Esophagus muscularis mucosa (tissue), 4 donors: ENCODE data around the gene CDKN2C. TPM values are rescaled to one million over a fixed set of nuclear protein-coding genes. Genes with fewer than 3 reads are reported as not detected.
"Not testable (repeated sequence)": the region's sequence is repeated elsewhere in the genome, so short reads cannot be mapped to it uniquely, and the experiment has no call there.

Source experiments
- DNase-seq: peaks from one replicate; pipeline ENCODE4 v3.0.0-alpha.2; 2017; ENCODE audit errors: extremely low spot score
- H3K27ac ChIP-seq, 4 donors: fragments of 200-600 bp; sonication (generic); replicated peaks in 1 of 4; 1 replicate in 3 of 4; 2 replicates in 1 of 4; pipeline ENCODE4 v1.5.1; 2016 to 2019; ENCODE audit warnings: mild to moderate bottlenecking in 1 of 4
- H3K27me3 ChIP-seq, 4 donors: fragments of 200-600 bp; sonication (generic); one replicate each; pipeline versions ENCODE4 v1.5.1 to v1.6.0; 2016 to 2019
- H3K36me3 ChIP-seq, 4 donors: fragments of 200-600 bp; sonication (generic); one replicate each; pipeline ENCODE4 v1.5.1; 2016 to 2019
- H3K4me1 ChIP-seq, 4 donors: fragments of 200-600 bp; sonication (generic); one replicate each; pipeline ENCODE4 v1.5.1; 2016 to 2019
- H3K4me3 ChIP-seq, 4 donors: fragments of 200-600 bp; sonication (generic); 1 replicate in 2 of 4; 2 replicates in 2 of 4; pipeline ENCODE4 v1.5.1; 2016 to 2019; ENCODE audit warnings: mild to moderate bottlenecking in 4 of 4, moderate library complexity in 1 of 4
- H3K9me3 ChIP-seq, 4 donors: fragments of 200-600 bp; sonication (generic); 1 replicate in 3 of 4; 2 replicates in 1 of 4; pipeline ENCODE4 v1.5.1; 2016 to 2019
- EP300 ChIP-seq: sonication (generic); formaldehyde crosslinking; IDR thresholded peaks from one replicate; pipeline ENCODE4 v1.6.1; 2017; ENCODE audit warnings: antibody characterized with exemption
- POLR2A ChIP-seq: fragments of 450-650 bp; IDR thresholded peaks from one replicate; pipeline ENCODE4 v1.6.1; 2017; ENCODE audit warnings: antibody characterized with exemption, moderate library complexity, mild to moderate bottlenecking, low read depth
- POLR2AphosphoS5 ChIP-seq, 2 donors: sonication (generic); formaldehyde crosslinking; IDR thresholded peaks; one replicate each; pipeline ENCODE4 v1.6.1; 2017; ENCODE audit warnings: antibody characterized with exemption in 2 of 2
- WGBS: methylation state at CpG from one replicate; pipeline ENCODE4 v1.1.5; 2018; 5-methylcytosine and 5-hydroxymethylcytosine counted together
- intact Hi-C: fragments of 100-400 bp; cut with DNase I; formaldehyde crosslinking; loops from one replicate; pipeline ENCODE4 v1.15.1; 2023
- total RNA-seq, 4 donors: library from RNA; depleted of rRNA; stranded (reverse); fragments of >200 nt; gene quantifications; one replicate each; pipeline versions ENCODE4 v1.1.0 to v1.2.1, GENCODE V29; 2016
- TF ChIP-seq, protein P1 (sequence below), 3 experiments: fragments of 200-600 bp in 2 of 3; fragments of 450-650 bp in 1 of 3; sonication (generic) in 2 of 3; IDR thresholded peaks; one replicate each; pipeline ENCODE4 v1.5.1; 2017 to 2019; ENCODE audit warnings: antibody characterized with exemption in 3 of 3, mild to moderate bottlenecking in 2 of 3, moderate library complexity in 1 of 3

The CDKN2C gene
- total RNA-seq, 4 donors from 2014 or later: 20.4 to 37.4 (median 27.0) TPM

DNA sequence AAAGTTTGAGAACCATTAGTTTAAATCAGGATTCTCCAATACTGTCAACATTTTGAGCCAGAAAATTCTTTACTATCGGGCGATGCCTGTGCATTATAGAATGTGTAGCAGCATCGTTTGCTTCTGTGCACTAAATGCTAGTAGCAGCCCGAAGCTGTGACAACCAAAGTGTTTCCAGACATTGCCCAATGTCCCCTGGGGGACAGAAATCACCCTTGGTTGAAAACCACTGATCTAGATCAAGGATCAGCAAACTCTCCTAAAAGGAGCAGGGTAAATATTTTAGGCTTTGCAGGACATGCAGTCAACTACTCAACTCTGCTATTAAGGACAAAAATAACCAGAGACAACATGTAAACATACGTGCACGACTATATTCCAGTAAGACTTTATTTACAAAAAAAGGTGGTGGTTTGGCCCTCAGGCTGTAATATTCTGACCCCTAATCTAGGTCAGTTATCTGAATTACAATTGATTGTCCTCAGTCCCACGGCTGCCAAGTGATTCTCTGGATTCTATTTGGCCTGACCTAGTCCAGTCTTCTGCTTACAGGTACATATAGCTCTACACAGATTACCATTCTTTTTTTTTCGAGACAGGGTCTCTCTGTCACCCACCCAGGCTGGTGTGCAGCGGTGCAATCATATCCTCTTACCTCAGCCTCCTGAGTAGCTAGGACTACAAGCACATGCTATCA lies 20.6 kb upstream of the CDKN2C start:
- Histone ChIP-seq H3K27ac (no peak overlapping the region), H3K4me1 (peaks cover 4 to 12% (median 10%) of the 10 kb centered on the region in 4 donors), H3K9me3 (no peaks in the 10 kb centered on the region), H3K27me3 (no peaks in the 10 kb centered on the region), H3K36me3 (no peaks in the 10 kb centered on the region), H3K4me3 (no peak overlapping the region)
- DNase-seq: no peak
- intact Hi-C loops: no loop called here
- 89% methylated on average over 8 of the region's 9 CpGs for WGBS
- TF ChIP-seq POLR2A: no peak
- TF ChIP-seq EP300: no peak
- TF ChIP-seq POLR2AphosphoS5 (IDR thresholded peaks at IDR 0.05): no peak
- TF ChIP-seq, protein P1, sequence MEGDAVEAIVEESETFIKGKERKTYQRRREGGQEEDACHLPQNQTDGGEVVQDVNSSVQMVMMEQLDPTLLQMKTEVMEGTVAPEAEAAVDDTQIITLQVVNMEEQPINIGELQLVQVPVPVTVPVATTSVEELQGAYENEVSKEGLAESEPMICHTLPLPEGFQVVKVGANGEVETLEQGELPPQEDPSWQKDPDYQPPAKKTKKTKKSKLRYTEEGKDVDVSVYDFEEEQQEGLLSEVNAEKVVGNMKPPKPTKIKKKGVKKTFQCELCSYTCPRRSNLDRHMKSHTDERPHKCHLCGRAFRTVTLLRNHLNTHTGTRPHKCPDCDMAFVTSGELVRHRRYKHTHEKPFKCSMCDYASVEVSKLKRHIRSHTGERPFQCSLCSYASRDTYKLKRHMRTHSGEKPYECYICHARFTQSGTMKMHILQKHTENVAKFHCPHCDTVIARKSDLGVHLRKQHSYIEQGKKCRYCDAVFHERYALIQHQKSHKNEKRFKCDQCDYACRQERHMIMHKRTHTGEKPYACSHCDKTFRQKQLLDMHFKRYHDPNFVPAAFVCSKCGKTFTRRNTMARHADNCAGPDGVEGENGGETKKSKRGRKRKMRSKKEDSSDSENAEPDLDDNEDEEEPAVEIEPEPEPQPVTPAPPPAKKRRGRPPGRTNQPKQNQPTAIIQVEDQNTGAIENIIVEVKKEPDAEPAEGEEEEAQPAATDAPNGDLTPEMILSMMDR (IDR thresholded peaks at IDR 0.05): no peak

DNA sequence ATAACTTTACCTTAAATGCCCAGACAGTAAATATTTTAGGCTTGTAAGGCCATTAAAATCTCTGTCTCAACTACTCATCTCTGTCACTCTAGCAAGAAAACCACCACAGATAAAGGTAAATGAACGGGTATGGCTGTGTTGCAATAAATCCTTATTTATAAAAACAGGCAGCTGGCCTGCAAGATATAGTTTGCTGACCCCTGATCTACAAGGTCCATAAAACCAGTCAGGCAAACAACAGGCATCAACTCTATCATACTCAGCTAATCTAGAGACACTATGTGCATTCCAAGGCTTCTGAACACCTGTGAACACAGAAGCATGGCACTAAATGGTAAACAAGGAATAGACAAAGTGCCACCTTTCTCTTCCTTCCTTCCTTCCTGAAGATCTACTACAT lies 19.6 kb upstream of the CDKN2C start:
- intact Hi-C loops: no loop called here
- no peak for TF ChIP-seq POLR2A
- TF ChIP-seq, protein P1 (IDR thresholded peaks at IDR 0.05): no peak
- Histone ChIP-seq H3K36me3 (no peaks in the 10 kb centered on the region), H3K27me3 (no peaks in the 10 kb centered on the region), H3K4me3 (no peak overlapping the region), H3K4me1 (peaks cover 4 to 18% (median 10%) of the 10 kb centered on the region in 4 donors), H3K9me3 (no peaks in the 10 kb centered on the region), H3K27ac (no peak overlapping the region)
- no peak for DNase-seq
- WGBS: 75% methylated on average over 1 of the region's 1 CpG

DNA sequence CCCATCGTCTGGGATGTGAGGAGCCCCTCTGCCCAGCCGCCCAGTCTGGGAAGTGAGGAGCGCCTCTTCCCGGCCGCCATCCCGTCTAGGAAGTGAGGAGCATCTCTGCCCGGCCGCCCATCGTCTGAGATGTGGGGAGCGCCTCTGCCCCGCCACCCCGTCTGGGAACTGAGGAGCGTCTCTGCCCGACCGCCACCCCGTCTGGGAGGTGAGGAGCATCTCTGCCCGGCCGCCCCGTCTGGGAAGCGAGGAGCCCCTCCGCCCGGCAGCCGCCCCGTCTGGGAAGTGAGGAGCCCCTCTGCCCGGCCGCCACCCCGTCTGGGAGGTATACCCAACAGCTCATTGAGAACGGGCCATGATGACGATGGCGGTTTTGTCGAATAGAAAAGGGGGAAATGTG lies 17.5 kb upstream of the CDKN2C start:
- H3K36me3 ChIP-seq, H3K4me3 ChIP-seq, H3K27ac ChIP-seq, H3K9me3 ChIP-seq, H3K27me3 ChIP-seq, intact Hi-C loops, DNase-seq: not testable (repeated sequence)
- WGBS: 84% methylated on average over 7 of the region's 31 CpGs
- H3K4me1 ChIP-seq: peaks cover 6 to 17% (median 11%) of the 10 kb centered on the region in 4 donors

DNA sequence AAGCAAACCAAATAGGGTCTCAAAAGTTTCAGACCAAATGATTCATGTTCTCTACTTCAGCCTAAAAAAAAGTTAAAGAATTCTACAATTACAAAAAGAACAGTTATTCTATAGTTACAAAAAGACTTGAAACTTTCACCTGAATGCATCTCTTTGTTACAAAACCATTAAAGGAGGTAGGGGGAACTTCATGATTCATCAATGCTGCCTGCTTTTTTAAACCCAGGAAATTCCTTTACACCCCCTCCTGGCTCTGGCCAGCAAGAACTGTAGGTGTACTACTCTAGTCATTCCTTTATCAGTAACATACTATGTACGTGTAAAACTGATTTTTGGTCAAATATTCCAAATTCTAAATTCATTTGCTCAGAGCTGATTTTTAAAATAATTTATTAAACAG lies 14.9 kb upstream of the CDKN2C start:
- DNase-seq: no peak
- peaks cover 17 to 36% (median 24%) of the 10 kb centered on the region in 4 donors for H3K4me1 ChIP-seq
- H3K4me3 ChIP-seq: no peak overlapping the region
- H3K27ac ChIP-seq: no peak overlapping the region
- no peak for TF ChIP-seq EP300
- TF ChIP-seq, protein P1 (IDR thresholded peaks at IDR 0.05): no peak
- no peak for TF ChIP-seq POLR2A
- no peak for TF ChIP-seq POLR2AphosphoS5 (IDR thresholded peaks at IDR 0.05)
- 76% methylated on average over 1 of the region's 1 CpG for WGBS
- H3K27me3 ChIP-seq: no peaks in the 10 kb centered on the region
- H3K9me3 ChIP-seq: no peaks in the 10 kb centered on the region
- no peaks in the 10 kb centered on the region for H3K36me3 ChIP-seq
- intact Hi-C loops: no loop called here

DNA sequence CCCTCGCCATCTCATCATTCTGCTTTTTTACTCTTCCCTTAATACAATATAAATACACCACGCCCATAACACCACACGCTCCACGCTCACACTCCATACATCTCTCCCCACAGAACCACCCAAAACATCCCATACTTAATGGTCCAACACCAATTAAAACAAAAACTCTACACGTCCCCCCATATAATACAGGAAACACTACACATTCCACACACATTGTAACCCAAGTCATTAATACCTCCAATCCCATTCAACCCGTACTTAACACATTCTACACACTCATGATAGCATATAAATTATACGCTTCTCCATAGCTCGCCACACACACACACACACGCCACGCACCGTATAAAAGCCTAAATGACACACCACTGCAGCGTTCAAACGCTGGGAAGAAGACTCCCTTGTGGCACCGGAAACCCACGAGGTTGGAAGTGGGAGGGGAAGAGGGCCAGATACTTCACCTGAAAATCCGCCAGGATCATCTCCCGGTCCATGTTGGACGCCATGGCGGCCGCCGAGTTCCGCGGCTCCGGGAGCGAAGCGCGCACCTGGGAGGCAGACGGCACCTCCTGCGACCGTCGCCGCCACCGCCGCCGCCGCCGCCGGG lies 10.6 kb upstream of the CDKN2C start:
- H3K36me3 ChIP-seq: no peaks in the 10 kb centered on the region
- H3K9me3 ChIP-seq: no peaks in the 10 kb centered on the region
- no peaks in the 10 kb centered on the region for H3K27me3 ChIP-seq
- WGBS: 2% methylated on average over 13 of the region's 38 CpGs
- H3K27ac ChIP-seq: peak overlapping the region; percentile 82 to 91 (median 87)
- H3K4me3 ChIP-seq: peak overlapping the region; percentile 68 to 89 (median 72)
- intact Hi-C loops: no loop called here
- TF ChIP-seq POLR2A (no peak), POLR2AphosphoS5 (IDR thresholded peaks at IDR 0.05) (no peak), EP300 (no peak)
- TF ChIP-seq, protein P1 (IDR thresholded peaks at IDR 0.05): no peak
- no peak for DNase-seq
- H3K4me1 ChIP-seq: peaks cover 21 to 38% (median 27%) of the 10 kb centered on the region in 4 donors
